ACHN (cell line): ENCODE results near the gene CXCR5.
"Not testable (repeated sequence)": the region's sequence is repeated elsewhere in the genome, so short reads cannot be mapped to it uniquely, and the experiment has no call there.

Experiments
- DNase-seq: peaks from one replicate; pipeline ENCODE4 v3.0.0-alpha.2; 2015
- in situ Hi-C: cut with HindIII; loops from 2 replicates; pipeline ENCODE4 v1.10.0; 2017; ENCODE audit warnings: low sequenced_read_pairs, low pct_ligation_motif_present, low pct_unique_long_range_greater_than_20kb

CXCR5 gene, protein sequence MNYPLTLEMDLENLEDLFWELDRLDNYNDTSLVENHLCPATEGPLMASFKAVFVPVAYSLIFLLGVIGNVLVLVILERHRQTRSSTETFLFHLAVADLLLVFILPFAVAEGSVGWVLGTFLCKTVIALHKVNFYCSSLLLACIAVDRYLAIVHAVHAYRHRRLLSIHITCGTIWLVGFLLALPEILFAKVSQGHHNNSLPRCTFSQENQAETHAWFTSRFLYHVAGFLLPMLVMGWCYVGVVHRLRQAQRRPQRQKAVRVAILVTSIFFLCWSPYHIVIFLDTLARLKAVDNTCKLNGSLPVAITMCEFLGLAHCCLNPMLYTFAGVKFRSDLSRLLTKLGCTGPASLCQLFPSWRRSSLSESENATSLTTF

DNA sequence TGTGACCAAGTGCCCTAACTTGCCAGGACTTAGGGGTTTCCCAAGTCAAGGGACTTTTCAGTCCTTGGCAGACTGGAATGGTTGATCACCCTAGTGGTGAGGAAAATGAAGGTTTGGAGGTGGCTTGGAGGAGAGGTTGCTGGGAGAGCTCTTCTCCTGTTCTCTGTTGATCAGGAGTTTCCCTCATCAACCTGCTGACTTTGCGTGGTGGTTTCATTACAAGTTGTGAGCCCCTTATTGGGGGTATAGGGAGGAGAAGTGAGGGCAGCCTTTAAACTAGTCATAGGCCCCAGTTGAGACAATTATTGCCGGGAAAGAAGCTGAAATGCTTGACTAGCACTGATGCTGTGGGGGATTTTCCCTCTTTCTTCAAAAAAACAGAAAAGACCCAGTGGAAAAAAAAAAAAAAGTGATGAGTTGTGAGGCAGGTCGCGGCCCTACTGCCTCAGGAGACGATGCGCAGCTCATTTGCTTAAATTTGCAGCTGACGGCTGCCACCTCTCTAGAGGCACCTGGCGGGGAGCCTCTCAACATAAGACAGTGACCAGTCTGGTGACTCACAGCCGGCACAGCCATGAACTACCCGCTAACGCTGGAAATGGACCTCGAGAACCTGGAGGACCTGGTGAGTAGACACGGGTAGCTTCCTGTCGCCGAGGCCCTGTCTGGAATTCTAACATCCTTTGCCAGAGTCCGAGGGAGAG is at the start of gene CXCR5:
CXCR5 (plus strand) TSS at position 525 of the 704 bp plus-strand sequence; CDS start at position 575, 50 bp downstream.
- in situ Hi-C loops: no loop called here
- no peak for DNase-seq

DNA sequence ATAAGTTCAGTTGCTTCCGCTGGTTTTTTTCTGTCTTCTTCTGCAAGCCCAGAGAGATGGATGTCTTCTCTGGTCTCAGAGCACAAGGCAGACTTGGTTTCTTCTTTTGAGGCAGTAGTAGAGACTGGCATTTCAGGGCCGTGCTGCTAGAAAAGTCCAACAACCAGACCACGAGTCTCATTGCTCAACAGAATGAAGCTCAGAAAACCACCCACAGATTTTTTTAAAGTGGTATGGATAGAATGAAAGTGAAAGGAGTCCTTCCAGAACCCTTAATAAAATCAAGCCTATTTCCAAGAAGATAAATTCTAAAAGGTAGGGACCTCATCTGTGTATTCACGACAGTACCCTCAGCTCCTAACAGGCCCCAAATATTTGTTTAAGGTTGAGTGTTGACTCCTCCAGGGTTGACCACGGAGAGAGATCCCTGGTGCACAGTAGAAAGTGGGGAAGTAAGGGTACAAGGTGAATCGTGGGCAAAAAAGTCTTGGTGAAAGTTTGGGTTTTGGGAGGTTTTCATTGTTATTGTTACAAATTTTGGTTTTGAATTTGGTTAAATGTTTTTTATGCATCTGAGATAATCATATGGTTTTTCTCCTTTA is 49.2 kb upstream of the CXCR5 start:
- in situ Hi-C loops: no loop called here
- DNase-seq: no peak

DNA sequence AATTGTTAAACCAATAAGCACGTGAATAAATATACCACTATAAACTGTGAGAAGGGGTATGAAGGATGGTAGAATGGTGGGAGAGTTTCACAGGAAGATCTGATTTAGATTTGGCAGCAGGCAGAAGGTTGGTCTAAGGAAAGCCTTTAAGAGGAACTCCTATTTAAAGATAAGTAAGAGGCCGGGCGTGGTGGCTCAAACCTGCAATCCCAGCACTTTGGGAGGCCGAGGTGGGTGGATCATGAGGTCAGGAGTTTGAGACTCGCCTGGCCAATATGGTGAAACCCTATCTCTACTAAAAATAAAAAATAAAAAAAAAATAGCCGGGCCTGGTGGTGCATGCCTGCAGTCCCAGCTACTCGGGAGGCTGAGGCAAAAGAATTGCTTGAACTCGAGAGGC is 45.8 kb upstream of the CXCR5 start:
- in situ Hi-C loops: no loop called here
- DNase-seq: no peak

DNA sequence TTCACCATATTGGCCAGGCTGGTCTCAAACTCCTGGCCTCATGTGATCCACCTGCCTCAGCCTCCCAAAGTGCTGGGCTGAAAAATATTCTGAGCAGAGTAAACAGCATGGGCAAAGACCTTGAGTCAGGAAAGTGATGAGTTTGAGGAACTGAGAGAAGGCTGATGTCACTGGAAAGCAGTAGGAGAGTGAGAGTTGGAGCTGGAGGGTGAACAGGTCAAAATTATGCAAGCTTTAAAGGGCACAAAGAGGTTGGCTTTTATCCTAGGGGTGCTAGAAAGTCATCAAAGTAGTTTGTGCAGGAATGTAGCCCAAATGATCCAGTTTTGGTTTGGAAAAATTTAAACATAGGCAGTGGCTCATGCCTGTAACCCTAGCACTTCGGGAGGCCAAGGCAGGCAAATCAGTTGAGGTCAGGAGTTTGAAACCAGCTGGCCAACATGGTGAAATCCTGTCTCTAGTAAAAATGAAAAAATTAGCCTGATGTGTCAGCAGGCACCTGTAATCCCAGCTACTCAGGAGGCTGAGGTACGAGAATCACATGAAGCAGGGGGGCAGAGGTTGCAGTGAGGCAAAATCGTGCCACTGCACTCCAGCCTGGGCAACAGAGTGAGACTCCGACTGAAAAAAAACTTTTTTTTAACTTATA is 44.7 kb upstream of the CXCR5 start:
- DNase-seq: no peak

DNA sequence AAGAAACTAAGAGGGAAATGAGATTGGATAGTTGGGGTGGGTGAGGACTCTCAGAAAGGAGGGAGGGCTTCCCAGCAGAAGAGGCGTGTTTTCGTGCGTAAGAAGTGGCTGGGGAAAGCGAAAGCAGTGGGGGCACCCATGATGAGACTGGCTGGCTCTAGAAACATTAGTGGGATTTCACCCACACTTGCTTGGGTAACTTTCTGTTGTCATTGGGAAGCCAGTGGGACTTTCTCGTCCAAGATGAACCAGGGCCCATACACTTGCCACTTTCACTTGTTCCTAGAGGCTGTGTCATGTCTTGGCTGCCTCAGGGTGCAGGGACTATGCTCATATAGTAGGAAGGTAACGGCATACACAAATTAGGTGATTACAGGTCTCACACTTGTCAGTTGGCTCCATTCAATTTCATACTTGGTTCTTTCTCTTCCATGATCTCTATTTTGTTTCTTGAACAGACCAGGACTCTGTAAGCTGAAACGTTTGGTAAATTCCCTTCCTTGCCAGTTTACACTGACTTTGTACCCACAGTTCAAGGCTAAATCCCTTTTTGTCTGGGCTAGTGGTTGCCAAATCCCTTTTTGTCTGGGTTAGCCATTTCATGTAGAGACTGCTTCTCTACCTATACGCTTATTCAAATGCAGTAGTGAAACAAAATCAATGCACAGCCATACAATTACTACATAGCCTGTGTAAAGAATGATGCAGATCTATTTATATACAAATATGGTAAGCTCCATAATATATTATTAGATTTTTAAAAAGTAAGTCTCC is 42.0 kb upstream of the CXCR5 start:
- no peak for DNase-seq
- in situ Hi-C loops: no loop called here

More for the DNA sequence above, 44.7 kb upstream of the CXCR5 start:
- in situ Hi-C loops: no loop called here

DNA sequence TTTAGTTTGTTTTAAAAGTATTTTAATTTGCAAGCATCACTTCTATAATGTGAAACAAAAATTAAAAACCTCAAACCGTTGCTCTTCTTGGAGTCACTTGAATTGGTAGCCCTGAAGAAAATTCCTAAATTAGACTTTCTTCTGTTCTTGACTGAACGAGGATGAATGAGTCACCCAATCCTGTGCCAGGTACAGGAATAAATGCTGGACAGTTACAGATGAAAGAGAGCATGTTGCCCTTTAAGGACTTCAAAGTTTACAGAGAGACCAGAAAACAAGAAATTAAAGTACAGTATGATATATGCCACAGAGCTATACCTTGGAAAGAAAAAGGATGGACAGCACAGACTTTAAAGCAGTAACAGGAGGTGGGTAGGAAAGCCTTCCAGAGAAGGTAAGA is 41.3 kb upstream of the CXCR5 start:
- in situ Hi-C loops: no loop called here
- DNase-seq: no peak

DNA sequence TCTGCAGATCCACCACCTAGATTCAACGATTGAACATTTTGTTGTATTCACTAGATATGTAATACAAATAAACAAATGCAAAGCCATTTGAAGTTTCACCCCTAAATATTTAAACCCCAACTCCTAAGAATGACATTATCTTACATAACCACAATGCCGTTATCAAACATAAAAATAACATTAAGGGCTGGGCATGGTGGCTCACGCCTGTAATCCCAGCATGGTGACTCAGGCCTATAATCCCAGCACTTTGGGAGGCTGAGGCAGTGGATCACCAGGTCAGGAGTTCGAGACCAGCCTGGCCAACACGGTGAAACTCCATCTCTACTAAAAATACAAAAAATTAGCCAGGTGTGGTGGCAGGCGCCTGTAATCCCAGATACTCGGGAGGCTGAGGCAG is 40.8 kb upstream of the CXCR5 start:
- DNase-seq, in situ Hi-C loops: not testable (repeated sequence)

DNA sequence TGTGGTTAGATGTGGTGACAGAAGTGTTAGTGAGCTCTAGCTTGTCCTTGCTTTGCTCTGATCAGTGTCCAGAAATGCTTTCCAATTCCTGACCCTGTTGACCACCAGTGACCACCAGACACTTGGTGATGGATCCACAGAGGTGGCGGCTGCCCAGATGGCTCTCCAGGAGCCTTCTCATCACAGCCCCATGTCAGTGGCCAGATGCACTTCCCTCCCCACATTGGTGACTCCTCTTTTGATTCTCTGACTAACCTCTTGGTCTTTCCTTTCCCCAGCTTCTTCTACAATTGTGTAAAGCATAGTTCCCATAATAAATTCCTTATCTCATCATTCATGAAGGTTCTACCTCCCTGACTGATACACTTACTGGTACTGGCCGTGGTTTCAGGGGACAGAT is 40.1 kb upstream of the CXCR5 start:
- DNase-seq: no peak
- in situ Hi-C loops: no loop called here

DNA sequence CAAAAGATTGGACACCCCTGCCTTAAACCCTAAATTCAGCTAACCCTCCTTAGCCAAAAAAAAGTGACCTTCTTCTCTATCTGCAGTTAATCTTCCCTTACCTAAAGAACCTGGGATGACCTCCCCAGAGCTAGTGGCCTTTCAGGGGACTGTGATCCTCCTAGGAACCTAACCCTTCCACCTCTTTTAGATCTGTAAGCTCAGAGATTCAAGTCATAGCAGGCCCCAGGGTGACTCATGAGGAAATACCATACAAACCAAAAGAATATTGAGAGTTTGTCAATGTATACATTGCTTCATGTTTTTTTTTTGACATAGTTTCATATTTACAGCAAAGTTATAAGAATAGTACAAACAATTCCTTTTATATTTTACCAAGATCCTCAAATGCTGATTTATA is 38.3 kb upstream of the CXCR5 start:
- in situ Hi-C loops: no loop called here
- no peak for DNase-seq

DNA sequence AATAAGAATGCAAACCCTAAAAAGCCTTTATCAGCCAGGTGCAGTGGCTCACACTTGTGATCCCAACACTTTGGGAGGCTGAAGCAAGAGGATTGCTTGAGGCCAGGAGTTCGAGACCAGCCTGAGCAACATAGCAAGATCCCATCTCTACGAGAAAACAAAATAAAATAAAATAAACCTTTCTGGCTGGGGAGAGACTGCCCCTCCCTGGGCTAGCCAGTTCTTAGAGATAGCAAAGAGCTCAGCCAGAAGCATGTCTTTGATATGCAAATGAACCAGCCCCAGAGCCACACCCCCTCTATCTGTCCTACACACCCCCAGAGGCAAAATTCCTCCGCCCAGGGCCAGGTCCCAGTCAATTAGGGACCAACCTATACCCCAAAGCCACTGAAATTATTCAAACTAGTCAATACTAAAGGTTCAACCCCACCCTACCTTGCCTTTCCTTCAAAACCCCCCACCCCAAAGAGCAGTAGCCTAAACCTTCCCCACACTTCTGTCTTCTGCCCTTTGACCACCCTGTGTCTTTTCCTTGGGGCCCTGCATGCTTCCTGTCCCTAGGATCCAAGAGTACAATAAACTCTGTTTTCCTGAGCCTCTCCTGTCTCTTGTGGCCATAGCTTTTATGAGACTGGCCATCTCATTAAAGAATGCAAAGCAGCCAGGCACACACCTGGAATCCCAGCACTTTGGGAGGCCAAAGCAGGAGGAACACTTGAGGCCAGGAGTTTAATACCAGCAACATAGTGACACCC is 37.3 kb upstream of the CXCR5 start:
- in situ Hi-C loops: no loop called here
- no peak for DNase-seq

DNA sequence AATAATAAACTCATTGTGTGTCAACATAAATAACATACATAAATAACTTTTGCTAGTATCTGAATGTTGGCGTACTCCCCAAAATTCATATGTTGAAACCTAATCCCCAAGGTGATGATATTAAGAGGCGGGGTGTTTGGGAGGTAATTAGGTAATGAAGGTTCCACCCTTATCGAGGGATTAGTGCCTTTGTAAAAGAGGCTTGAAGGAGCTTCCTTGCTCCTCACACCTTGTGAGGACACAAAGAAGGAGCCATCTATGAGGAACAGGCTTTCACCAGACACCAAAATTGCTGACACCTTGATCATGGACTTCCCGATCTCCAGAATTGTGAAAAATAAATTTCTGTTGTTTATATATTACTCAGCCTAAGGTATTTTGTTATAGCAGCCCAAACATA is 33.9 kb upstream of the CXCR5 start:
- in situ Hi-C loops: no loop called here
- DNase-seq: no peak

DNA sequence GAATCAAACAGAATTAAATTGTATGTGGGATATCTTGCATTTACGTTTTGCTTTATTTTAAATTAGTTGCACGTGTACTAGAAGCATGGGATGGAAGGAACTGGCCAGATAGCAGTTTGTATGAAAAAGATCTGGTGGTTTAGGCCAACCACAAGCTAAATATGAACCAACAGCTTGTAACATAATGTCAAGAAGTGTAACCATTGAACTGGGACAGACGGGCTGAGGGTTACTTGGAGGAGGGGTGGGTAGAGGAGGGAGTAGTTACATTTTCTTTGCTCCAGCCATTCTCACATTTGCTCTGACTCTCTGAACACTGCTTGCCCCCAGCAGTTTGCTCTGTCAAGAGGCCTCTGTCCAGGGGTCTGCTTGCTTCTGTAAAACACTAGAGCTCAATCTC is 31.7 kb upstream of the CXCR5 start:
- no peak for DNase-seq
- in situ Hi-C loops: no loop called here

DNA sequence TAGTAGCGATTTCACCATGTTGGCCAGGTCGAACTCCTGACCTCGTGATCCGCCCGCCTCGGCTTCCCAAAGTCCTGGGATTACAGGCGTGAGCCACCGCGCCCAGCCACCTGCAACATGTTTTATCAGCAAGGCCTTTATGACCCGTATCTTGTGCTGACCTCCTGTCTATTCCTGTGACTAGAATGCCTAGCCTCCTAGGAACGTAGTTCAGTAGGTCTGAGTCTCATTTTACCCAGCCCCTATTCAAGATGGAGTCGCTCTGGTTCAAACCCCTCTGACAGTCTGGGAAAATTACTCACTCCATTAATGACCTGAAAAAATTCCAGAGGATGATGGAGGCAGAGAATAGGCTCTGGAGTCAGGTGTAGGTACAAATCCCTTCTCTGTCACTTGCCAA is 30.0 kb upstream of the CXCR5 start:
- DNase-seq: no peak
- in situ Hi-C loops: no loop called here

DNA sequence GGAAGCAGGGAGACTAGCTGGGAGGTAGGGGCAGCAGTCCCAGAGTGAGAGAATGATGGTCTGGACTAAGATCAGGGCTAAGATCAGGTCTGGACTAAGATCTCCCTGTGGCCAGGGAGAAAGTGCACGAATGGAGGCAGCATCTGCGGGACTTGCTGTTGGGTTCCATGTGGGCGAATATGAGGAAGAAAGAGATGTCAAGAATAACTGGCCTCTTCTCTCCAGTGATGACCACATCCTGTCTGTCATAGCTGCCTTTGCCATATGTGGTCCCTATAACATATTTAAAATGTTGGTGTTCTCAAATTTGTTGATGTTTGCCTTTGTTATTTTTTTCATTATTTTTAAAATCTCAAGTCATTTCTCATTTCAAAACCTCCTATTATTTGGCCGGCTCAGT is 27.4 kb upstream of the CXCR5 start:
- no peak for DNase-seq
- in situ Hi-C loops: no loop called here

DNA sequence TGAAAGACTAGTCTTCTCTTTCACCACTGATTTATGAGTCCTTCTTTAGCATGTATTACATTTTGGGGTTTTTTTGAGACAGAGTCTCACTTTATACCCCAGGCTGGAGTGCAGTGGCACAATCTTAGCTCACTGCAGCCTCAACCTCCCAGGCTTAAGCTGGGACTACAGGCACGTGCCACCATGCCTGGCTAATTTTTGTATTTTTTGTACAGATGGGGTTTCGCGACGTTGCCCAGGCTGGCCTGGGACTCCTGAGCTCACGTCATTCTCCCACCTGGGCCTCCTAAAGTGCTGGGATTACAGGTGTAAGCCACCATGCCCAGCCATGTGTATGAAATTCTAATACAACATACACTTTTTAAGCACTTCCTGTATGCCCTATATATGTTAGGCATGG is 26.3 kb upstream of the CXCR5 start:
- DNase-seq: no peak
- in situ Hi-C loops: no loop called here

DNA sequence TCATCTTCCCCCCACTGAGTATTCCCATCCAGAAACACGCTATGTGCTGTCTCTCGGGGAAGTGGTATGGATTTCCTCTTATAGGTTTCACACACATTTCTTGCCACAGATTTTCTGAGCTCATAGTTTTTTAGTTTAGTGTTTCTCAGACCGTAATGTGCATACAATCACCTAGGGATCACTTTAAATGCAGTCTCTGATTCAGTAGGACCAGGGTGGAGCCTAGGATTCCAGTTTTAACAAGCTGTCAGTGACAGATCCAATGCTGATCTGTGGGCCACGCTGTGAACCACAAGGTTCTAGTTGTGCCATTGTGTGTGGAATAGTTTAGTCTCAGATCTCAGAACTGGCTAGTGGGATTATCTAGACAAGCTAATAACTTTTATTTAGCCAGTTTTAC is 23.7 kb upstream of the CXCR5 start:
- in situ Hi-C loops: no loop called here
- no peak for DNase-seq

DNA sequence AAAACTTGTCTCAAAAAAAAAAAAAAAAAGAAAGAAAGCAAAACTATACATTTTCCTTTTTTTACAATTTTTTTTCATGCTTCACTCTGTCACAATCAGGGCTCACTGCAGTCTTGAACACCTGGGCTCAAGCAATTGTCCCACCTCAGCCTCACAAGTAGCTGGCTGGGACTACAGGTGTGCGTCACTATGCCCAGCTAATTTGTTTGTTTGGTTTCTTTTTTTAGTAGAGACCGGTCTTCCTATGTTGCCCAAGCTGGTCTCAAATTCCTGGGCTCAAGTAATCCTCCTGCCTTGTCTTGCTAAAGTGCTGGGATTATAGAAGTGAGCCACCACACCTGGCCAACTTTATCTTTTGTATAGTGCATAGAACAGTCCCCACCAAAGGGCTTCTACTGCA is 15.0 kb upstream of the CXCR5 start:
- in situ Hi-C loops: no loop called here
- no peak for DNase-seq
